Hematopoietic multipotent progenitor cell treated with erythropoietin and hydrocortisone succinate and interleukin-3 and kit ligand, for 6 days (in vitro differentiated cells): ENCODE measurements around the gene MAMDC4.
A peak's percentile ranks its signal among the peaks of the same experiment; 100 is the strongest.
"Not testable (repeated sequence)": the region's sequence is repeated elsewhere in the genome, so short reads cannot be mapped to it uniquely, and the experiment has no call there.

ENCODE experiments used
- DNase-seq: peaks from one replicate; pipeline ENCODE4 v3.0.0-alpha.2; 2015

The MAMDC4 gene

GRCh38 chr9:136851941-136852663 is at the start of gene MAMDC4:
Gene MAMDC4 (plus strand): TSS chr9:136852346. CDS start chr9:136852417, 71 bp downstream.
- no peak for DNase-seq

GRCh38 chr9:136803009-136803550 is 49.1 kb upstream of the MAMDC4 start:
- not testable (repeated sequence) for DNase-seq

GRCh38 chr9:136803551-136804508 is 48.3 kb upstream of the MAMDC4 start:
- DNase-seq = no peak

GRCh38 chr9:136804509-136805206 is 47.5 kb upstream of the MAMDC4 start:
- no peak for DNase-seq

GRCh38 chr9:136805207-136805740 is 46.9 kb upstream of the MAMDC4 start:
- DNase-seq = no peak

- DNase-seq = no peak
These were observed 46.1 kb upstream of the MAMDC4 start for GRCh38 chr9:136806067-136806466.

GRCh38 chr9:136806631-136807201 is 45.4 kb upstream of the MAMDC4 start:
- no peak for DNase-seq

GRCh38 chr9:136807281-136808074 is 44.7 kb upstream of the MAMDC4 start, which contains the start of gene RABL6:
Gene RABL6 (plus strand): TSS chr9:136807948. CDS start chr9:136808197, 249 bp downstream.
- DNase-seq = peak; percentile 84

- DNase-seq = peak; percentile 36
These were observed 43.9 kb upstream of the MAMDC4 start for GRCh38 chr9:136808075-136808805.

- peak; percentile 53 for DNase-seq
These were observed 43.4 kb upstream of the MAMDC4 start for GRCh38 chr9:136808806-136809158.

- DNase-seq = no peak
These were observed 37.3 kb upstream of the MAMDC4 start for GRCh38 chr9:136814725-136815421.

- no peak for DNase-seq
These were observed 36.7 kb upstream of the MAMDC4 start for GRCh38 chr9:136815422-136815782.

- peak; percentile 37 for DNase-seq
These were observed 30.9 kb upstream of the MAMDC4 start for GRCh38 chr9:136820971-136821825.

GRCh38 chr9:136821826-136822544 is 30.2 kb upstream of the MAMDC4 start:
- no peak for DNase-seq

- DNase-seq = no peak
These were observed 28.8 kb upstream of the MAMDC4 start for GRCh38 chr9:136823136-136824046.

GRCh38 chr9:136824496-136825225 is 27.5 kb upstream of the MAMDC4 start:
- DNase-seq = no peak
